Measurements from ENCODE around the gene SALL3.
A peak's percentile ranks its signal among the peaks of the same experiment; 100 is the strongest.

The SALL3 gene

GRCh38 chr18:79006106-79006795, 26.6 kb downstream of the SALL3 start:
- DNase-seq = no peak

GRCh38 chr18:79007440-79007839, 27.8 kb downstream of the SALL3 start:
- DNase-seq = no peak

GRCh38 chr18:79008356-79008940, 28.8 kb downstream of the SALL3 start:
- no peak for DNase-seq

GRCh38 chr18:79010802-79011201, 31.2 kb downstream of the SALL3 start:
- peak; percentile 14 for DNase-seq

- no peak for DNase-seq
Observed at GRCh38 chr18:79011300-79011870, 31.8 kb downstream of the SALL3 start.

GRCh38 chr18:79013869-79014268, 34.3 kb downstream of the SALL3 start:
- DNase-seq = no peak

- DNase-seq = no peak
Observed at GRCh38 chr18:79018911-79019310, 39.3 kb downstream of the SALL3 start.

GRCh38 chr18:79019881-79020280, 40.3 kb downstream of the SALL3 start:
- DNase-seq = no peak

GRCh38 chr18:79022603-79023002, 43.0 kb downstream of the SALL3 start:
- DNase-seq = no peak

- no peak for DNase-seq
Observed at GRCh38 chr18:79026491-79026890, 46.9 kb downstream of the SALL3 start.

GRCh38 chr18:79030680-79031079, 51.1 kb downstream of the SALL3 start:
- DNase-seq = no peak

GRCh38 chr18:79042276-79042675, 62.7 kb downstream of the SALL3 start:
- DNase-seq = no peak

GRCh38 chr18:79043288-79043687, 63.7 kb downstream of the SALL3 start:
- DNase-seq = no peak

- no peak for DNase-seq
Observed at GRCh38 chr18:79046522-79046921, 66.9 kb downstream of the SALL3 start.

- no peak for DNase-seq
Observed at GRCh38 chr18:79047556-79048244, 68.1 kb downstream of the SALL3 start.

- no peak for DNase-seq
Observed at GRCh38 chr18:79048245-79048632, 68.6 kb downstream of the SALL3 start.

- DNase-seq = no peak
Observed at GRCh38 chr18:79049506-79049905, 69.9 kb downstream of the SALL3 start.
